Measurements from ENCODE around the gene TTC12.

- TF ChIP-seq POLR2AphosphoS5 (IDR thresholded peaks at IDR 0.05; ENCODE audit: borderline replicate concordance, low read depth, low read length): no peak
- TF ChIP-seq EZH2 (IDR thresholded peaks at IDR 0.05): no peak
Measured at GRCh38 chr11:113394919-113395318, 80.5 kb downstream of the TTC12 start.
